Prostate gland (tissue), 2 donors: ENCODE results near the gene SPTY2D1.

ENCODE experiments used
- CTCF ChIP-seq, 4 experiments: fragments of 200-600 bp in 2 of 4; fragments of 450-650 bp in 2 of 4; sonication (generic) in 2 of 4; IDR thresholded peaks; 1 replicate in 3 of 4; 2 replicates in 1 of 4; pipeline ENCODE4 v1.5.1; 2016 to 2019; ENCODE audit warnings: antibody characterized with exemption in 4 of 4, mild to moderate bottlenecking in 2 of 4, moderate library complexity in 2 of 4
- POLR2AphosphoS5 ChIP-seq: sonication (generic); formaldehyde crosslinking; IDR thresholded peaks from one replicate; pipeline ENCODE4 v1.6.1; 2017; ENCODE audit warnings: antibody characterized with exemption

- TF ChIP-seq CTCF (IDR thresholded peaks at IDR 0.05) = no peak
- TF ChIP-seq POLR2AphosphoS5 = no peak
These were observed 15.7 kb downstream of the SPTY2D1 start for GRCh38 chr11:18618342-18619025.
